ENCODE results near the gene TIGD7.

The TIGD7 gene
- long read RNA-seq, transcript TIGD7-201 (2 exons, 3,612 nt) = major isoform, 18 of 40 reads
- long read RNA-seq, partial matches to known transcripts = 0 of 40 reads
- long read RNA-seq, other reads (novel, unspliced or antisense) = 14 of 40 reads

- Histone ChIP-seq H3K27me3 (ENCODE audit: insufficient read depth, poor library complexity, severe bottlenecking) (no peaks in the 10 kb centered on the region), H3K27ac (replicated peaks) (peak within 1 kb of the TSS; percentile 95), H3K4me3 (replicated peaks; ENCODE audit: insufficient read depth, low read length) (peak within 1 kb of the TSS; percentile 50)
- peak; percentile 91 for TF ChIP-seq GABPA (IDR thresholded peaks at IDR 0.05; ENCODE audit: low read depth)
- TF ChIP-seq CTCF (IDR thresholded peaks at IDR 0.05; ENCODE audit: insufficient read depth, low read length) = no peak
- TF ChIP-seq POLR2AphosphoS5 (IDR thresholded peaks at IDR 0.05; ENCODE audit: low read depth) = peak; percentile 97
- peak; percentile 68 for TF ChIP-seq REST (IDR thresholded peaks at IDR 0.05; ENCODE audit: insufficient replicate concordance, low read depth)
- peak; percentile 55; the same call in 1 of the 2 replicates for TF ChIP-seq SPI1 (IDR thresholded peaks at IDR 0.05; ENCODE audit: borderline replicate concordance, low read depth)
- DNase-seq (ENCODE audit: low read depth in 1 of 2, low spot score in 1 of 2) = peak; percentile 92 to 93
Measured at GRCh38 chr16:3305109-3306068, at the start of gene TIGD7, which contains the start of gene ZNF75A. TSS of gene TIGD7 (minus strand) at chr16:3305430. CDS start at chr16:3300614, 4,816 bp downstream. TSS of gene ZNF75A (plus strand) at chr16:3305497. CDS start at chr16:3308429, 2,932 bp downstream.

GRCh38 chr16:3349175-3349574 is 43.9 kb upstream of the TIGD7 start:
- no peak for DNase-seq (ENCODE audit: low read depth in 1 of 2, low spot score in 1 of 2)
- Histone ChIP-seq H3K27me3 (ENCODE audit: insufficient read depth, poor library complexity, severe bottlenecking) (no peaks in the 10 kb centered on the region), H3K4me3 (replicated peaks; ENCODE audit: insufficient read depth, low read length) (no peak overlapping the region), H3K27ac (replicated peaks) (no peak overlapping the region)
- TF ChIP-seq SPI1 (IDR thresholded peaks at IDR 0.05; ENCODE audit: borderline replicate concordance, low read depth) = no peak
- TF ChIP-seq GABPA (IDR thresholded peaks at IDR 0.05; ENCODE audit: low read depth) = no peak

DNA sequence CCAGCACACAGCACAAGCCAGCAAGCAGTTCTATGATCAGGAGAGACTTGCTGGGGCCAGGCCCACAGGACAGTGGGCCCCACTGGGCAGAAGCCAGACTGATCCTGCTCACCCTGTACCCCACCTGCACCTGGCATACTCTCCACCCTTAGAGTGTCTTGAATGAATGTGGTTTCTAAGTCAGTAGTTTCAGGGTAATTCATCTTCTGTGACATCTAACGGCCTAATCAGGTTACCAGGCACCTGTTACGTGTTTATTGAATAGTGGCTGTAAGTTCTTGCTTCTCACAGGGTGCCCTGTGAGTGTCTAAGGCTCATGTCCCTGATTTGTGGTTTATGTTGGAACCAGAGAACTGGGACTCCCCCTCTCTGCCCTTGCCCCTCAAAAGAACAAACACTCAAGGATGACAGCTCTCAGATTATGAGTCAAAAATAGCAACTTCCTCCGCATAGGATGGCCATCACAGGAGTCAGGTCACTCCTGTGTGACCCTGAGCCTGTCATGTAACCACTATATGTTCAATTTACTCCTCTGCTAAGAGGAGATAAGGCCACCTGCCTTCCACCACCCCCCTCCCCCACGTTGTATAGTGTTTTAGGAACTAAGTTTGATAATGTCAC is 43.4 kb upstream of the TIGD7 start:
- TF ChIP-seq REST (IDR thresholded peaks at IDR 0.05; ENCODE audit: insufficient replicate concordance, low read depth) (no peak), CTCF (IDR thresholded peaks at IDR 0.05; ENCODE audit: insufficient read depth, low read length) (no peak), SPI1 (IDR thresholded peaks at IDR 0.05; ENCODE audit: borderline replicate concordance, low read depth) (no peak), POLR2AphosphoS5 (IDR thresholded peaks at IDR 0.05; ENCODE audit: low read depth) (no peak), GABPA (IDR thresholded peaks at IDR 0.05; ENCODE audit: low read depth) (no peak)
- no peak for DNase-seq (ENCODE audit: low read depth in 1 of 2, low spot score in 1 of 2)
- H3K4me3 ChIP-seq (replicated peaks; ENCODE audit: insufficient read depth, low read length) = no peak overlapping the region
- H3K27me3 ChIP-seq (ENCODE audit: insufficient read depth, poor library complexity, severe bottlenecking) = no peaks in the 10 kb centered on the region
- H3K27ac ChIP-seq (replicated peaks) = no peak overlapping the region

GRCh38 chr16:3347586-3347985 is 42.4 kb upstream of the TIGD7 start:
- Histone ChIP-seq H3K27me3 (ENCODE audit: insufficient read depth, poor library complexity, severe bottlenecking) (no peaks in the 10 kb centered on the region), H3K27ac (replicated peaks) (no peak overlapping the region), H3K4me3 (replicated peaks; ENCODE audit: insufficient read depth, low read length) (no peak overlapping the region)
- no peak for TF ChIP-seq SPI1 (IDR thresholded peaks at IDR 0.05; ENCODE audit: borderline replicate concordance, low read depth)
- TF ChIP-seq CTCF (IDR thresholded peaks at IDR 0.05; ENCODE audit: insufficient read depth, low read length) = no peak
- TF ChIP-seq REST (IDR thresholded peaks at IDR 0.05; ENCODE audit: insufficient replicate concordance, low read depth) = no peak
- no peak for TF ChIP-seq POLR2AphosphoS5 (IDR thresholded peaks at IDR 0.05; ENCODE audit: low read depth)
- DNase-seq (ENCODE audit: low read depth in 1 of 2, low spot score in 1 of 2) = no peak
